GM12878 (cell line): ENCODE results near the gene CYTH3. TPM values are rescaled to one million over a fixed set of nuclear protein-coding genes. Genes with fewer than 3 reads are reported as not detected.

Experiments
- ATAC-seq: fragments of 200-7000 bp; cut with Tn5 transposase; 3 replicates; pipeline ENCODE4 v1.9.1; 2020; ENCODE audit warnings: mild to moderate bottlenecking, moderate library complexity
- BruUV-seq: library from RNA; stranded (reverse); fragments of 400-500 nt; replicated peaks from 2 replicates; lab custom pipeline; 2021; lab: Mats Ljungman, UMichigan
- CTCF ChIA-PET: fragments of 300-600 bp; sonication (Branson Sonifier 250); formaldehyde crosslinking; extraction: SDS; loops from one replicate; lab custom pipeline; 2021; ENCODE audit warnings: inconsistent platforms; lab: Yijun Ruan, JAX
- POLR2A ChIA-PET: fragments of 350-600 bp; formaldehyde crosslinking; extraction: SDS; loops from one replicate; lab custom pipeline; 2021; ENCODE audit warnings: inconsistent platforms; lab: Charles Lee
- RAD21 ChIA-PET: fragments of 300-600 bp; sonication (Branson Sonifier 250); formaldehyde crosslinking; loops from one replicate; lab custom pipeline; 2023; ENCODE audit warnings: antibody characterized with exemption; ENCODE audit not compliant: unreplicated experiment; lab: Charles Lee
- SMC1A ChIA-PET: fragments of 300-600 bp; sonication (Branson Sonifier 250); formaldehyde crosslinking; loops from one replicate; lab custom pipeline; 2023; ENCODE audit not compliant: unreplicated experiment, uncharacterized antibody; lab: Charles Lee
- DNase-seq: peaks from one replicate; pipeline ENCODE4 v3.0.0-alpha.2; 2011; ENCODE audit warnings: low read depth, low spot score
- FAIRE-seq: peaks from 3 replicates; lab custom pipeline; 2011; peaks lifted over from hg19 to GRCh38; lab: Jason Lieb, UNC
- H2AFZ ChIP-seq: 2 replicates; pipeline ENCODE4 v1.6.0; 2011; ENCODE audit warnings: low read depth, low read length, control low read depth; ENCODE audit not compliant: control insufficient read depth
- H3K27ac ChIP-seq: 2 replicates; pipeline ENCODE4 v1.5.1; 2011; ENCODE audit warnings: control low read depth; ENCODE audit not compliant: control insufficient read depth, insufficient read depth
- H3K27me3 ChIP-seq, 2 experiments: replicated peaks in 1 of 2; 2 replicates each; pipeline versions ENCODE4 v1.6.0 to v1.6.1; 2011; ENCODE audit warnings: low read length in 1 of 2; ENCODE audit not compliant: control insufficient read depth in 2 of 2, insufficient read depth in 2 of 2
- H3K36me3 ChIP-seq, 2 experiments: 2 replicates each; pipeline ENCODE4 v1.5.1; 2011; ENCODE audit warnings: low read length in 1 of 2; ENCODE audit not compliant: control insufficient read depth in 2 of 2, insufficient read depth in 2 of 2
- H3K4me1 ChIP-seq: 2 replicates; pipeline ENCODE4 v1.6.1; 2011; ENCODE audit warnings: mild to moderate bottlenecking, low read length, moderate library complexity, mixed read lengths; ENCODE audit not compliant: control insufficient read depth, insufficient read depth
- H3K4me2 ChIP-seq: 2 replicates; pipeline ENCODE4 v1.6.0; 2011; ENCODE audit warnings: control low read depth; ENCODE audit not compliant: control insufficient read depth, insufficient read depth
- H3K4me3 ChIP-seq: fragments of 200-600 bp; sonication (generic); 2 replicates; pipeline ENCODE4 v1.5.1; 2016
- H3K79me2 ChIP-seq: 2 replicates; pipeline ENCODE4 v1.6.0; 2011; ENCODE audit warnings: low read length; ENCODE audit not compliant: control insufficient read depth, insufficient read depth
- H3K9ac ChIP-seq: 2 replicates; pipeline ENCODE4 v1.8.0; 2011; ENCODE audit warnings: low read length, control low read depth, mixed read lengths; ENCODE audit not compliant: control insufficient read depth, insufficient read depth
- H3K9me3 ChIP-seq: replicated peaks from 3 replicates; pipeline ENCODE4 v1.5.1; 2011; ENCODE audit warnings: mild to moderate bottlenecking, low read length; ENCODE audit not compliant: control insufficient read depth, insufficient read depth
- H4K20me1 ChIP-seq: 2 replicates; pipeline ENCODE4 v1.6.0; 2011; ENCODE audit not compliant: control insufficient read depth, insufficient read depth
- ATF2 ChIP-seq: IDR thresholded peaks from 2 replicates; pipeline ENCODE4 v1.6.1; 2012; ENCODE audit warnings: low read length, inconsistent platforms
- RAD51 ChIP-seq: fragments of 450-650 bp; IDR thresholded peaks from 2 replicates; pipeline ENCODE4 v1.6.1; 2016; ENCODE audit warnings: moderate library complexity, mild to moderate bottlenecking, inconsistent platforms
- SRF ChIP-seq, 2 experiments: IDR thresholded peaks; 2 replicates each; pipeline ENCODE4 v1.6.1; 2011; ENCODE audit warnings: low read depth in 2 of 2, low read length in 2 of 2, mild to moderate bottlenecking in 1 of 2, moderate library complexity in 1 of 2
- STAT3 ChIP-seq: IDR thresholded peaks from 2 replicates; pipeline ENCODE4 v1.6.1; 2011; ENCODE audit warnings: low read depth, low read length, improper control_type of control experiment
- USF2 ChIP-seq: IDR thresholded peaks from 2 replicates; pipeline ENCODE4 v1.6.1; 2011; ENCODE audit warnings: low read depth, low read length, improper control_type of control experiment, borderline replicate concordance
- ZBTB40 ChIP-seq: fragments of 450-650 bp; IDR thresholded peaks from 2 replicates; pipeline ENCODE4 v1.6.1; 2016; ENCODE audit warnings: mild to moderate bottlenecking, moderate library complexity, borderline replicate concordance
- ZNF592 ChIP-seq: fragments of 450-650 bp; IDR thresholded peaks from 2 replicates; pipeline ENCODE4 v1.6.1; 2017; ENCODE audit warnings: mild to moderate bottlenecking, moderate library complexity
- WGBS: methylation state at CpG from one replicate; pipeline ENCODE4 v1.1.6; 2016; ENCODE audit warnings: low lambda C conversion rate; ENCODE audit not compliant: insufficient replicate concordance, insufficient coverage; ENCODE audit errors: missing lambda C conversion rate; 5-methylcytosine and 5-hydroxymethylcytosine counted together
- in situ Hi-C: fragments of 300-500 bp; cut with MboI; formaldehyde crosslinking; loops from 9 replicates; pipeline ENCODE4 v1.14.3; 2018; ENCODE audit warnings: mixed read lengths
- intact Hi-C: fragments of 100-400 bp; cut with micrococcal nuclease; formaldehyde crosslinking; loops from one replicate; pipeline ENCODE4 v1.14.2; 2022; ENCODE audit not compliant: unreplicated experiment
- polyA plus RNA-seq, 11 experiments: library from polyadenylated mRNA; depleted of rRNA in 4 of 11; unstranded in 6 of 11; stranded (reverse) in 5 of 11; fragments of >200 nt; fragmentation: Nextera tagmentation in 4 of 11; fragmentation: Illumina TruSeq in 1 of 11; extraction: Ambion mirVana in 4 of 11; extraction: Trizol in 1 of 11; gene quantifications; 1 replicate in 1 of 11; 2 replicates in 10 of 11; pipeline versions ENCODE4 v1.2.1 to v1.2.3, GENCODE V29; 2011 to 2016; ENCODE audit warnings: inconsistent platforms in 2 of 11, missing spikeins in 2 of 11, low read depth in 1 of 11
- total RNA-seq, 4 experiments: library from RNA; depleted of rRNA in 3 of 4; stranded (reverse); fragments of >200 nt in 3 of 4; fragmentation: Illumina TruSeq in 1 of 4; extraction: Trizol in 1 of 4; gene quantifications; 2 replicates each; pipeline versions ENCODE4 v1.2.1 to v1.2.3, GENCODE V29; 2013 to 2021

CYTH3 gene
- total and polyA plus RNA-seq, 10 of the 15 experiments (the other 5 are each of a cell fraction or from before 2014, with no cell fraction given) = 0.45 to 28.2 (median 15.7) TPM

- WGBS = 2% methylated on average over 9 of the region's 9 CpGs
- ChIA-PET CTCF (interaction anchor here (0.8 to 7.7 kb wide), 10 partner anchors 9 to 150 kb away, joined by 3 to 82 read pairs (median 4); no protein-coding TSS in a partner anchor), SMC1A (interaction anchor here (0.8 to 10.4 kb wide), 9 partner anchors 10 to 150 kb away, joined by 3 to 141 read pairs (median 4); no protein-coding TSS in a partner anchor), RAD21 (interaction anchor here (0.6 to 7.6 kb wide), 8 partner anchors 9 to 150 kb away, joined by 3 to 84 read pairs (median 6); no protein-coding TSS in a partner anchor), POLR2A (interaction anchor here (0.6 to 4.4 kb wide), 8 partner anchors 8 to 188 kb away, joined by 3 to 30 read pairs (median 5); no protein-coding TSS in a partner anchor)
- intact Hi-C loops = loop anchor here (2.0 kb wide), 1 partner anchor 14 kb away; no protein-coding TSS in a partner anchor
- in situ Hi-C loops = loop anchor here (25.0 kb wide), 1 partner anchor 1880 kb away; no protein-coding TSS in a partner anchor
- H3K4me3 ChIP-seq = peak overlapping the region; percentile 37; the same call in 1 of the 2 replicates
- no TSS peak for BruUV-seq
- H3K27me3 ChIP-seq = no peaks in the 10 kb centered on the region
- peak; percentile 89 for DNase-seq
- H2AFZ ChIP-seq = no peak overlapping the region
- peak; percentile 84 for ATAC-seq
- peaks cover 73% of the 10 kb centered on the region for H3K79me2 ChIP-seq
- peak; percentile 86 for FAIRE-seq
- peak overlapping the region; percentile 92 for H3K27ac ChIP-seq
- peaks cover 17% of the 10 kb centered on the region for H3K4me1 ChIP-seq
- no peaks in the 10 kb centered on the region for H4K20me1 ChIP-seq
- H3K36me3 ChIP-seq = no peaks in the 10 kb centered on the region
- peak overlapping the region; percentile 19 for H3K9ac ChIP-seq
- H3K4me2 ChIP-seq = peak overlapping the region; percentile 76
- H3K9me3 ChIP-seq = no peaks in the 10 kb centered on the region
- TF ChIP-seq ZBTB40 (0 out of 2 replicates have a peak, but pooled peaks have one; percentile 55), ZNF592 (no peak), ATF2 (peak; percentile 100), RAD51 (peak; percentile 58; the same call in 1 of the 2 replicates), SRF (IDR thresholded peaks at IDR 0.05; ENCODE audit: low read depth in 2 of 2, low read length in 2 of 2) (no peak), USF2 (no peak), STAT3 (peak; percentile 95)
These were observed 15.5 kb downstream of the CYTH3 start for GRCh38 chr7:6256677-6257535.
